Measurements from ENCODE around the gene BEAN1.

DNA sequence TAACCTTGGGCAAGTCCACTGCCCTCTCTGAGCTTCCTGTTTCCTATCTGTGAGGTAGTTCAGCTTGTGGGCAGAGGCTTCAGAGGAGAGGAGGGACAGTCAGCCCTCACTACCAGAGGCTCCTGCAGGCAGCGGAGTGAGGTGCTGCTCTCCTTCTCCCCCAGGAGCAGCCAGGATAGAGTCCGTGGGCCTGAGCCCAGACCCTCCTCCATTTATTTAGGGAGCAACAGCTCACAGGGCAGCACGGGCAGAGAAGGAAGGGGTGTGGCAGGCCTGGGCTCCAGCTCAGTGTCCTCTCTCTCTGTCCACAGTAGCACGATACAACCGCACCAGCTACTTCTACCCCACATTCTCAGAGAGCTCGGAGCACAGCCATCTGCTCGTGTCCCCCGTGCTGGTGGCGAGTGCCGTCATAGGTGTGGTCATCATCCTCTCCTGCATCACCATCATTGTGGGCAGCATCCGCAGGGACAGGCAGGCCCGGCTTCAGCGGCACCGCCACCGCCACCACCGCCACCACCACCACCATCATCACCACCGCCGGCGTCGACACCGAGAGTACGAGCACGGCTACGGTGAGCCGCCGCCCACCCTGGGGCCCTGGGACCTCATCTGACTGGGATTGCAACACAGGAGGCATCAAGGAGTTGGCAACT, 42.3 kb downstream of the BEAN1 start:
- TF ChIP-seq, protein P1, sequence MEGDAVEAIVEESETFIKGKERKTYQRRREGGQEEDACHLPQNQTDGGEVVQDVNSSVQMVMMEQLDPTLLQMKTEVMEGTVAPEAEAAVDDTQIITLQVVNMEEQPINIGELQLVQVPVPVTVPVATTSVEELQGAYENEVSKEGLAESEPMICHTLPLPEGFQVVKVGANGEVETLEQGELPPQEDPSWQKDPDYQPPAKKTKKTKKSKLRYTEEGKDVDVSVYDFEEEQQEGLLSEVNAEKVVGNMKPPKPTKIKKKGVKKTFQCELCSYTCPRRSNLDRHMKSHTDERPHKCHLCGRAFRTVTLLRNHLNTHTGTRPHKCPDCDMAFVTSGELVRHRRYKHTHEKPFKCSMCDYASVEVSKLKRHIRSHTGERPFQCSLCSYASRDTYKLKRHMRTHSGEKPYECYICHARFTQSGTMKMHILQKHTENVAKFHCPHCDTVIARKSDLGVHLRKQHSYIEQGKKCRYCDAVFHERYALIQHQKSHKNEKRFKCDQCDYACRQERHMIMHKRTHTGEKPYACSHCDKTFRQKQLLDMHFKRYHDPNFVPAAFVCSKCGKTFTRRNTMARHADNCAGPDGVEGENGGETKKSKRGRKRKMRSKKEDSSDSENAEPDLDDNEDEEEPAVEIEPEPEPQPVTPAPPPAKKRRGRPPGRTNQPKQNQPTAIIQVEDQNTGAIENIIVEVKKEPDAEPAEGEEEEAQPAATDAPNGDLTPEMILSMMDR (IDR thresholded peaks at IDR 0.05; ENCODE audit: borderline replicate concordance, extremely low read depth, low read length, poor library complexity, severe bottlenecking), result no peak
- no peak for TF ChIP-seq EZH2 (IDR thresholded peaks at IDR 0.05; ENCODE audit: borderline replicate concordance, low read depth, low read length, severe bottlenecking)
